SK-N-SH treated with all-trans-retinoic acid at 6 μM for 48 hours (cell line): ENCODE measurements around the gene TMPRSS15.

Source experiments
- CREB5 ChIP-seq: fragments of 250-450 bp; sonication (Bioruptor Pico); IDR thresholded peaks from 2 replicates; pipeline ENCODE4 v1.5.1; 2020; ENCODE audit warnings: low read depth, mild to moderate bottlenecking, moderate library complexity
- CSRNP3 ChIP-seq: fragments of 250-450 bp; sonication (Bioruptor Pico); IDR thresholded peaks from 2 replicates; pipeline ENCODE4 v1.5.1; 2021; ENCODE audit warnings: mild to moderate bottlenecking, moderate library complexity
- ISL1 ChIP-seq: fragments of 250-450 bp; sonication (Bioruptor Pico); IDR thresholded peaks from 2 replicates; pipeline ENCODE4 v2.1.2; 2022; ENCODE audit warnings: mild to moderate bottlenecking, moderate library complexity
- TCF4 ChIP-seq: fragments of 250-450 bp; sonication (Bioruptor Pico); IDR thresholded peaks from 2 replicates; pipeline ENCODE4 v1.8.0; 2021; ENCODE audit warnings: mild to moderate bottlenecking, moderate library complexity, borderline replicate concordance
- ZC3H10 ChIP-seq: fragments of 250-450 bp; sonication (Bioruptor Pico); IDR thresholded peaks from 2 replicates; pipeline ENCODE4 v1.5.1; 2021; ENCODE audit warnings: mild to moderate bottlenecking, moderate library complexity

- TF ChIP-seq ZC3H10 (no peak), TCF4 (no peak), ISL1 (no peak), CREB5 (CRISPR knock-in tag) (no peak), CSRNP3 (CRISPR knock-in tag) (no peak)
These were observed 18.8 kb downstream of the TMPRSS15 start for GRCh38 chr21:18384771-18385170.
